HG02678 (cell line): ENCODE measurements around the gene PYDC1.
"Not testable (repeated sequence)": the region's sequence is repeated elsewhere in the genome, so short reads cannot be mapped to it uniquely, and the experiment has no call there.

ENCODE experiments used
- ATAC-seq: cut with Tn5 transposase; IDR thresholded peaks from one replicate; pipeline ENCODE4 v1.9.1; 2021; ENCODE audit warnings: mild to moderate bottlenecking, moderate library complexity; ENCODE audit not compliant: unreplicated experiment

Gene PYDC1

DNA sequence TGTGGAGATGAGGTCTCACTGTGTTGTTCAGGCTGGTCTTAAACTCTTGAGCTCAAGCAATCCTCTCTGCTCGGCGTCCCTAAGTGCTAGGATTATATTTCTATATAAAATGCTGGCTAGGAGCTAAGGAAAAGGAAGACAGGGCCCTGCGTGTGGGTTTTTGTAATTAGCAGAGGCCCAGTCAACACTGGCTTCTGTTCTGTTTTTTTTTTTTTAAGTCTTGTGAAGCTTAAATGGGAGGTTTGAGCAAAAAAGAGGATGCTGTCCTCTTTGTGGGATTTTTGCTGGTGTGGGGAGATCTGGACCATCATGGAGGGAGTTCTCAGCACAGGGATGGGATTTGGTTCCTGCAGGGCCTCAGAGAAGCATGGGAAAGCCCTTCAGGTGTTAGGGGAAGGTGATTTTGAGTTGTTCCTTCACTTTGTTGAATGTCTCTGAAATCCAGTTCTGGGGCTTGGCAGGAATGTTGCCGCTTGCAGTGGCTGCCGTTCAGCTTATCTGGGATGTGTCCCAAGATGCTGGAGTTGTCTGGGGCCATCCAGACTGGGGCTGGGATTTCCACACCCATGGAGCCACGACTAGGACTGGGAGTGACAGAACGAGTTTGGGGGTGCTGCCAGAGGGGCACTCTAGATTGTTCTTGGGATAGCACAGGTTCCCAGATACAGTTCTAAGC lies 18.6 kb downstream of the PYDC1 start:
- no peak for ATAC-seq

DNA sequence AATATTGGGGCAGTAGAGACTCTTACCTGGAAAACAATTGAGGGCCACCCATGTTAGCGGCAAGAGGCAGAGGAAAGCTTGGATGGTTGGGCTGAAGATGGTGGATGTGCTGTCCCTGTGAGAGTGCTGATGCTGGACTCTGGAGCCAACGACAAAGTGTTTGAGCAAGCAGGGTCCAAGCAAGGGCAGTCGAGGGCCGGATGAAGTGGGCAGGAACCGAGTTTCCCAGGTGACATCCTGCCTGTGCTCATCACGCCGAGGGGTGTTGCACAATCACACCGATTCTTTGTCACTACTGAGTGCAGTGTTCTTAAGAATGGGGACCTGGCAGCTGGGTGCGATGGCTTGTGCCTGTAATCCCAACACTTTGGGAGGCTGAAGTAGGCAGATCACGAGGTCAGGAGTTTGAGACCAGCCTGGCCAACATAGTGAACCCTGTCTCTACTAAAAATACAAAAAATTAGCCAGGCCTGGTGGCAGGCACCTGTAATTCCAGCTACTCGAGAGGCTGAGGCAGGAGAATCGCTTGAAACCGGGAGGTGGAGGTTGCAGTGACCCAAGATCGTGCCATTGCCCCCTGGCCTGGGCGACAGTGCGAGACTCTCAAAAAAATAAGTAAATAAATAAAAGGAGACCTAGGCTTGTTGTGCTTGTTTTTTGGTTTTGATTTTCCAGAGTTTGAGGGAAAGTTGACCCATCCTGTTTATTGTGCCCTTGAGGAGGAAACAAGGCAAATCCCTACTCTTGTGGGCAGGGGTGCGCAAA lies 20.4 kb downstream of the PYDC1 start:
- no peak for ATAC-seq

DNA sequence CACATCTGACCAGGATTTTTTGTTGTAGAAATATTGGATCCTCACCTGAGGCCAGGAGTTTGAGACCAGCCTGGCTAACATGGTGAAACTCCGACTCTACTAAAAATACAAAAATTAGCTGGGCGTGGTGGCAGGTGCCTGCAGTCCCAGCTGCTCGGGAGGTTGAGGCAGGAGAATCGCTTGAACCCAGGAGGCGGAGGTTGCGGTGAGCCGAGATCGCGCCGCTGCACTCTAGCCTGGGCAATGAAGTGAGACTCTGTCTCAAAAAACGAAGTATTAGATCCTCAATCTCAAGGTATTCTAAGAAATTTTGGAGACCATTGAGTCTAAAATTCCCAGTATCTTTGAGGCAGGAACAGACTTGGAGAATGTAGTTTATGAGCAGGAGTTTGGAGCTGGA lies 21.1 kb downstream of the PYDC1 start:
- ATAC-seq, result not testable (repeated sequence)

DNA sequence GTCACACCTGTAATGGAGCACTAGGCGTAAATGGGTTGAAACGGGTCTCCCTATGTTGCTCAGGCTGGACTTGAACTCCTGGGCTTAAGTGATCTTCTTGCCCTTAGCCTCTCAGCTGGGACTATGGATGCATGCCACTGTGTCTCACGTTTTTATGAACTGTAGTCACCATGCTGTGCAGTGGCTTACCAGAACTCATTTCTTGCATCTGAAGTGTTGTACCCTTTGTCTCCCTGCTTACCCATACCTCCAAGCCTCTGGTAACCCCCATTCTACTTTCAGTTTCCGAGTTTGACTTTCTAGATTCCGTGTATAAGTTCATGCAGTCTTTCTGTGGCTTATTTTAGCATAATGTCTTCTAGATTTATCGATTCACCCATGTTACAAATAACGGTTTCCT lies 22.0 kb downstream of the PYDC1 start:
- no peak for ATAC-seq

DNA sequence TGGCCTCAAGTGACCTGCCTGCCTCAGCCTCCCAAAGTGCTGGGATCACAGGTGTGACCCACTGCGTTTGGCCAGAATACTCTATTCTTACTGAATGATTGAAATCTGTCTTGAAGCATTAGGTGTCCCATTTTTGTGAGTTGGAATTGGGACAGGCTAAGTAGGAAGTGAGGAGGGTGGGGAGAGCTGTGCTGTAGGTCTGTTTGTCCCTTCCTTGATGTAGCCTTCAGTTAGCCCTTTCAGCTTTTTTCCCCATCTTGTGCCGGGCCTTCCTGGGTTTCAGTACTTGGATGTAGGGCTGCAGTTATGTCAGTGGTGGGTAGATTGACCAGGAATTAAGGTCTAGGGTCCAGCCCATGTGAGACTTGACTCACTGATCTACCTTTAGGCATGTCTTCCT lies 23.1 kb downstream of the PYDC1 start:
- ATAC-seq, result no peak

DNA sequence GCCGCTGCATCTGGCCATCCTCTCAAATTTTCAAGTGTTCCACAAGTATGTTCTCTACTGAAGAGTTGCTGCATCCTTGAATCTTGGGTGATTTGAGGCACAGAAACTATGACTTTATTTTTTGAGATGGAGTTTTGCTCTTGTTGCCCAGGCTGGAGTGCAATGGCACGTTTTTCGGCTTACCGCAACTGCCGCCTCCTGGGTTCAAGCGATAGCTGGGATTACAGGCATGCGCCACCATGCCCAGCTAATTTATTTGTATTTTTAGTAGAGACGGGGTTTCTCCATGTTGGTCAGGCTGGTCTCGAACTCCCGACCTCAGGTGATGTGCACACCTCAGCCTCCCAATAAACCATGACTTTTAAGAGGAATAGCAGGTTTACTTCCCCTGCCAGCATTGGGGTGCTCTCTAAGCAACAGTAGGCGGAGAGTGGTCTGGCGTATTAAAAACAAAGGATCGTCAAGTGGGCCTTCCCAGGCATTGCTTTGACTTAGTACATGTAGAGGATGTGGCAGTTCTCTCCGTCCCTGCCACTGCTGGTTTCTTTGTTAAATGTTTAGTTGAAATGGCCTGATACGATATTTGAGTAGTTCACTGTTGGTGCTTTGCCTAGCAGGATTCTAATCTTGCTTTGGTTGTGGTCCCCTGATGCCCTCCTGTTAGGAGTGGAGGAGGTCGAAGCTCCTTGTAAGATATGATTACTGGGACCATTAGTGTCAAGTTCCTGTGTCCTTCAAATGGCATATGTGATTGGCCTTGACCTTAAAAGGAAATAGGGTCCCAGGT lies 23.9 kb downstream of the PYDC1 start:
- ATAC-seq, result no peak

DNA sequence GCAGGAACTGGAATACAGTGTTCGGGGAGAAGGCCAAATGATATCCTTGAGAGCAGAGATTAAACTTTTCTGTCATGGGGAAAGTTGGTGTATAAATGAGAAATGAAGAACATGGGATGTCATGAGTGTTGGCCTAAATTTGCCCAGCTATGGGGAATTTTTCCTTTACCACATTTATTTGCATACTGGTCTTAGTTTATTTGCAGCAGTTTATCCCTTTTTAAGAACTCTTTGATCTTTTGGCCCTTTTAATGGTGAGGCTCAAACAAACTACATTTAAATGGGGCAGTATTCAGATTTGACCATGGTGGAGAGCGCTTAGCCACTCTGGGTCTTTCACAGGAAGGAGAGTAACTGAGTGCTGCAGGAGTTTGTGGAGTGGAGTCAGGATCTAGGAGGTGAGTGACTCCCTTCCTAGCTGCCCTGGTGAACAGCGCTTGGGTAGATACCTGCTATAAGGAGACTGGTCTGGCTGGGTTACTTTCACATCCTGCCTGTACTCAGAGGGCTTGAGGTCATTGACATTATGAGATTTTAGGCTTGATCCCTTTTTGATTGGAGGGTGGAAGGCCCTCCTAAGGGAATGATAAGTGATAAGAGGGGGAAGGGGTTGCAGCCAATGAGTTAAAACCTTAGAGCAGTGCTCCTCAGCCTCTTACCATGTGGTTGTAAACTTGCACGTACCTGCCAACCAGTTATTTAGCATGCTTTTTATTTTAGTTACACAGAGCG lies 25.1 kb downstream of the PYDC1 start:
- ATAC-seq, result no peak

DNA sequence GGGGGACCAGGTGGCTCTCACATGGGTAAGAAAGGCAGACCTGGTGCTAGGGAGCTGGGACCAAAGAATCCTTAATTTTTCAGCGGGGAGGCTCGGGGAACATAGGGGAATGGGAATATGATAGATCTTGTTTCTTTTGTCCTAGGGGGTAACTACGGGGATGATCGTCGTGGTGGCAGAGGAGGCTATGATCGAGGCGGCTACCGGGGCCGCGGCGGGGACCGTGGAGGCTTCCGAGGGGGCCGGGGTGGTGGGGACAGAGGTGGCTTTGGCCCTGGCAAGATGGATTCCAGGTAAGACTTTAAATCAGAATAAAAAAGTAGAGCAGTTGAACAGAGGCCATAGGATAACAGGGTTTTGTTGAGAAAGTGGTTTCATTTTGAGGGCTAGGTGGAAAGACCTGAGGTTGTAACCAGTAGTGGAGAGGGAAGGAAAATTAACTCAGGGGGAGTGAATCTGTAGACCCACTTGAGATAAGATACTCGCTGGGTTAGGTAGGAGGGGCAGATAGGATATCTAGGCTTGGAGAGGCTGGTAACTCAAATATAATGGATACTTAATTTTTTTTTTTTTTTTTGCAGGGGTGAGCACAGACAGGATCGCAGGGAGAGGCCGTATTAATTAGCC lies 26.0 kb downstream of the PYDC1 start:
- ATAC-seq, result no peak

DNA sequence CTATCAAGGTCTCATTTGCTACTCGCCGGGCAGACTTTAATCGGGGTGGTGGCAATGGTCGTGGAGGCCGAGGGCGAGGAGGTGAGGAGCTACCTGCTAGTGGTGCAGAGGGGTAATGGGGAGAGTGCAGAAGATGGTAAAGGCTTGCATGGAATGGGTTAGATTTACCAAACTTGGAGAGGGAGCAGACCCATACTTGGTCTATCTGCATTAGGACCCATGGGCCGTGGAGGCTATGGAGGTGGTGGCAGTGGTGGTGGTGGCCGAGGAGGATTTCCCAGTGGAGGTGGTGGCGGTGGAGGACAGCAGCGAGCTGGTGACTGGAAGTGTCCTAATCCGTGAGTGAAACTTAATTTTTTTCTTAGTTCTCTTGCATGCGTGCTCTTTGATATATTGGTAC lies 26.9 kb downstream of the PYDC1 start:
- ATAC-seq, result no peak

DNA sequence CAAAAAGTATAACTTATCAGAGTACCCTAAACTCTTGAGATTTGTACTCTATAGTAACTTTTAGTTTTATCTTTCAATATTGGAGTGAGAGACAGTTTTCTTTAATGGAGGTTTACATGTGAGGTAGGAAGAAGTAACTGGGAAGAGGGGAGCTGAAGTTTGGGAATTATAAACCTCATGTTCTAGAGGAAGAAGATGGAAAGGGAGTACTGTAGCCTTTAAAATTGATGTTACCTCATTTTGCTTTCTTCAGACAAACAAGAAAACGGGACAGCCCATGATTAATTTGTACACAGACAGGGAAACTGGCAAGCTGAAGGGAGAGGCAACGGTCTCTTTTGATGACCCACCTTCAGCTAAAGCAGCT lies 27.5 kb downstream of the PYDC1 start:
- ATAC-seq, result no peak

DNA sequence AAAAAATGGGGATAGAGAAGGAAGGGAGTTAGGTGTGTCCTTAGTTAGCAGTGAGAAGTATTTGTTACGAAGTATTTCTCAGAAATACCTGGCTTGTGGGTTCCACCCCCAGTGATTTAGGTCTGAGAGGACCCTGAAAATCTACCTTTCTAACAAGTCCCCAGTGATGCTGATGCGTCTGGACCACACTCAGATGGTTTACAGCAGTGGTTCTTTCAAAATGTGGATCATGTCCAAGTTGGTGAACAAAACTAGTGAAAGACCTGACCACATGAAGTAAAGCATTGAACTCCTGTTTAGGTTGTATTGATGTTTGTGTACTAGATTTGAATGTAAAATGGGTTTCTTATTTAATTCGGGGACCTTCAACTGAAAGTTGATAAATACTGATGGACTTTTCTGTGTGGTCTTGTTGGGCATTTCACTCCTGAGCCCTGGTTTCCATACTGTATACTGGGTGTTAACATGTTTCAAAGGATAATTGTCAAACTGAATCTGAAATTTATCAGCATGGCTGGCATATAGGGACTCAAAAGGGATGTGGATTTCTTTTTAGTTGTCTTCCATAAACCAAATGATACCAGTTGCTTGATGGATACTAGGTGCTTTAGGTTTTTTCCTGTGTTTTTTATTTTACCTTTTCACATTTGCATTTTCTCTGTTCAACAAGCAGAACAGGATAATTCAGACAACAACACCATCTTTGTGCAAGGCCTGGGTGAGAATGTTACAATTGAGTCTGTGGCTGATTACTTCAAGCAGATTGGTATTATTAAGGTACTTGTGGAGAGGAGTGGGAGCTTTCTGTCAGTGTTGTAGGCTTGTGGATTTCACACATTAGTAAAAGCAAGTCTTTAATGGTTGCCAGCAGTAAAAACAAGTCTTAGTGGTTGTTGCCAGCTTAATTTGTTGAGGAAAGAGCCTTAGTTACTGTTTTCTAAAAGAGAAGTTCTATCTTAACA lies 28.2 kb downstream of the PYDC1 start:
- no peak for ATAC-seq

DNA sequence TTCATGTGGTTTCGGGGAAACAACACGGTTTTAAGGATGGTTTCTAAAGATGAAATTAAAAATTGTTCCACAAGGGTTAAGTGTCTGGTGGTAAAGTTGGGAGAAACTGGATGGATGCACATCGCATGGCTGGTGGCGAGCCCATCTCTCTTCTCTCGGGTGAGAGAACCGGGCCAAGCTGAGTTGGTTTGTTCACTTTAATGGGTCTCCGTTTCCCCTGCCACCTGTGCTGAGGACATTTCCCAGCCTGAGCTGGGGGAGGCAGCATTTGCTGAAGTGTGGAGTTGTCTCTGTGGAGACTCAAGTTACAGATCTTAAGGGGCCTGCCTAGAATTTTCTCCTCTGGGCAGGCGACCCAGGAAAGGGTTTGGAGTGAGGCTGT lies 29.1 kb downstream of the PYDC1 start:
- no peak for ATAC-seq

DNA sequence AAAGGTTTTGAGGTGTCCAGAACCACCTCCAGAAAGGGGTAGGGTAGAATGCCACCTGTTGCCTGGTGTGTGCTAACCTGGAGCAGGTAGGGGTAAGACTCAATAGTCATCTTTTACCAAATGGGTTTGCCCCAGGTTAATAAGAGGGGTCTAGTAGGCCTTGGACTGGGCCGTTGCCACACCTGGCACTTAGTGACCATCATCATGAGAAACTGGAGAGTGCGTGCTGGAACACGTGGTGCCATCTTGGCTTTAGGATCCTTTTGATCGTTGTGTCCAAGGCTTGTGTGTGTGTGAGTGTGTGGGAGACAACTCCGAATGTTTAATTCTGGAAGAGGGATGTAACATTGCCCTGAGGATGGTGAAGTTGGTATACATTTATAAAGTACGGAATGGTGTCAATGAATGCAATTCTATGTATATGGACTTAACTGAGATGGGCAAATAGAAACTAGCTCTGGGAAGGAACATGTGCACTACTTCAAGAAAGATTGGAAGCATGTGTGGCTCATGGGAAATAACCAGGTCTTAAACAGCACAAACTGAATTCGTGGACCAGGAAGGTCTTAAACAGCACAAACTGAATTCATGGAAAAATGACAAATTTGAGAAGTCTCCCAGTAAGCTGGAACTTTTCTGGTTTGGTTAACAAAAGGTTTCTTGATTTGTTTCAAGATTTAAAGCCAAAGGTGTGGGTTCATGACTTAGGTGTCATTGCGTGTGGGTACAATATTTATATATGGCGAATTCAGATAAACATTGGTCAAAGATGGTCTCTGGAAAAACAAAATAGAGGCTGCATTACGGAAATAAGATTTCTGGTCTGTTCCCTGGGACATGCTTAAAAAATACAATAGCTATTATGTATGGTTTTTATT lies 29.8 kb downstream of the PYDC1 start:
- ATAC-seq, result no peak

DNA sequence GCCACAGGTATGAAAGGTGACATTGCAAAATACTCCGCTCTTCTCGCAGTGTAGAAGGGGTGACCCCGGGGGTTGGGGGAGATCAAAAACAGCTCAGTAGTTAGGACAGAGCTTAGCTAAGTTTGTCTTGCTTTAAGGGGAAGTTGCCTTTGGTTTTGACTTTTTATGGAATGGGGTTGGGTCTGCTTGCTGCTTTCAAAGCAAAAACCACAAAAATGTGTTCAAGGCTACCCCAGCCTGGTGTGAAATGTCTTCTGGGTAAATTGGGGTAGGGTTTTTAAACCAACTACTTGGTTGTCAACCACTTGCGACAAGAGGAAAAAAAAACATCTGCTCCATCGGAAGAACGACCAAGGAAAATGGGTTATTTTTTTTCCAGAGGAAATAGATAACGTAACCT lies 30.8 kb downstream of the PYDC1 start:
- ATAC-seq, result no peak

DNA sequence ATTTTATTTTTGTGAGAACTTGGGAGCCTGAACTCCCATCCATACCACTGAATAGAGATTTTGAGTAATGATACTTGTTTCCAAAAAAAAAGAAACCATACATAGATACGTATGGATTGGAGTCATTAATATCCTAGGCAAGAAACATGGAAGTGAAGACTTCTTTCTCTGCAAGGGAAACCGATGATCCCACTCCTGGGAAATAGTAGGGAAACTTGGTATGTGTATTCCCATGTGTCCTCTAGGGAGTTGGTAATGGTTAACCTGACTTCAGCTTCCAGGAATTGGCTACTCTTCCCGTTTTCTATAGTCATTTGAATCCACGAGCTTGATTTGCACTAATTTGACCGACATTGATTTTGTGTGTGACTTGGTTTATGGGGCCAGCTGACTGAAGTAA lies 31.6 kb downstream of the PYDC1 start:
- ATAC-seq, result no peak

DNA sequence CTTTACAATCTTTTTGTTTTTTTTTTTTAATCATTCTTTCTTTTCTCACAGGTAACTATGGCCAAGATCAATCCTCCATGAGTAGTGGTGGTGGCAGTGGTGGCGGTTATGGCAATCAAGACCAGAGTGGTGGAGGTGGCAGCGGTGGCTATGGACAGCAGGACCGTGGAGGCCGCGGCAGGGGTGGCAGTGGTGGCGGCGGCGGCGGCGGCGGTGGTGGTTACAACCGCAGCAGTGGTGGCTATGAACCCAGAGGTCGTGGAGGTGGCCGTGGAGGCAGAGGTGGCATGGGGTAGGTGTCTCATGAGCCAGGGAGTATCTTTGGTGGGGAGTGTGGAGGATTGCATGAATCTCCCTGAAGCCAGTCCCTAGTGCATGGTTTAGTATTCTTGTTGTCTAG lies 32.0 kb downstream of the PYDC1 start:
- no peak for ATAC-seq

DNA sequence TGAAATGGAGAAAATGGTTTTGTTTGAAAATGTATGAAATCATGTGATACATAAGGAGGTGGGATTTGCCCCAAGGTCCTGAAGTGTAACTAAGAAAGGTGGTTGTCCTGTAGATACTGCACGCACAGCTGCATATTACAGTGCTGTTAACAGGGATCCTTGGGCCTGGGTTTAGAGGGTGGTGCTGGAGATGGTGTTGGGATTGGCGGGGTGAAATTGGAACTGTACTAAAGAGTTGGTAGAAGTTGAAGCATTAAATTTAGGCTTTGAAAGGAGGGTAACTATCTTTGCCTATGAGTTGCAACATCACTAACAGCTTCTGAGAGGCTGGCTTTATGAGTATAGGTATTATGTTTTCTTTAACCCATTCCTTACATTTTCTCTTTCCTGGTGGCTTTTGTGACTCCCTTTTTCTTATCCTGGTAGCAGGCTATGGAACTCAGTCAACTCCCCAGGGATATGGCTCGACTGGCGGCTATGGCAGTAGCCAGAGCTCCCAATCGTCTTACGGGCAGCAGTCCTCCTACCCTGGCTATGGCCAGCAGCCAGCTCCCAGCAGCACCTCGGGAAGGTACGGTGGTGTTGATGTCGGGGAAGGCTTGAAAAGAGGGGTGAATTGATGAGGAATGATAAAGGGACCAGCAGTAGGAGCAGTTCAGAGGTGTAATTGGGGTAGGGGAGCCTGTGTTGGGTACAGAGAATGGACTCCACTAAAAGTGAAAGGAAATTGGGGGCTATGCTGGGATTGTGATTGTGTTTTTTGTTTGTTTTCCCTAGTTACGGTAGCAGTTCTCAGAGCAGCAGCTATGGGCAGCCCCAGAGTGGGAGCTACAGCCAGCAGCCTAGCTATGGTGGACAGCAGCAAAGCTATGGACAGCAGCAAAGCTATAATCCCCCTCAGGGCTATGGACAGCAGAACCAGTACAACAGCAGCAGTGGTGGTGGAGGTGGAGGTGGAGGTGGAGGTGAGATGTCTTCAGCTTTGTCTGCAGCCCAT lies 33.2 kb downstream of the PYDC1 start:
- no peak for ATAC-seq

DNA sequence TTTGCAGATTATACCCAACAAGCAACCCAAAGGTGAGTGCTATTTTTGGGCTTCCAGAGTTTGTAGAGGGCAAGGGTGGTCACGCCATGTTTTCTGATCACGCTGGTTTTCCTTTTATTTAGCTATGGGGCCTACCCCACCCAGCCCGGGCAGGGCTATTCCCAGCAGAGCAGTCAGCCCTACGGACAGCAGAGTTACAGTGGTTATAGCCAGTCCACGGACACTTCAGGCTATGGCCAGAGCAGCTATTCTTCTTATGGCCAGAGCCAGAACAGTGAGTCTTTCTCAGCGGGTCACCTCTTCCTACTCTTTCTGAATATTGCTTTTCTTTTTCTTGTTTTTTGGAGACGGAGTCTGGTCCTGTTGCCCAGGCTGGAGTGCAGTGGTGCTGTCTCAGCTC lies 34.5 kb downstream of the PYDC1 start:
- ATAC-seq, result no peak
